HG02852 (cell line): ENCODE results near the gene ZFP1.
A peak's percentile ranks its signal among the peaks of the same experiment; 100 is the strongest.
"Not testable (repeated sequence)": the region's sequence is repeated elsewhere in the genome, so short reads cannot be mapped to it uniquely, and the experiment has no call there.

ENCODE experiments used
- ATAC-seq: cut with Tn5 transposase; IDR thresholded peaks from one replicate; pipeline ENCODE4 v1.9.1; 2021; ENCODE audit warnings: mild to moderate bottlenecking, moderate library complexity; ENCODE audit not compliant: unreplicated experiment

Gene ZFP1

GRCh38 chr16:75203096-75203495, 54.8 kb downstream of the ZFP1 start:
- no peak for ATAC-seq

GRCh38 chr16:75203667-75204409, 55.5 kb downstream of the ZFP1 start:
- no peak for ATAC-seq

GRCh38 chr16:75204410-75204758, 56.1 kb downstream of the ZFP1 start:
- no peak for ATAC-seq

DNA sequence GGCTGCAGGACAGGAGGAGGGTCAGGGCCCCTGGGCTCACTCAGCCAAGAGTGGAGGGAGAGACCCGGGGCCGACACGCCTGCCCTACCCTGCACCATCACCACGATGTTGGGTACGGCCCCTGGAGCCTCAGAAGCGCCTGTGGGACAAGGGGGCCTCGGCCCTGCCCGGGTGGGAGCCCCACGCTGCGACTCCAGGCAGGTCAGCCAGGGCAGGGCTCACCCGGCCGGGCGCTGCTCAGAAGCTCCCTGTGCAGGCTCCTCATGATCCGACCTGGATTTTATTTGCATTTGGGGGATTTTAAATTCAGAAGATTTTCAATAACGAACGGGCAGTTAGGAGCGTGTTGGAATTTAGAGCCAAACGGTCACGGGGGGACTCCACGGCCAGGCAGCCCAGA, 56.6 kb downstream of the ZFP1 start:
- ATAC-seq: not testable (repeated sequence)

DNA sequence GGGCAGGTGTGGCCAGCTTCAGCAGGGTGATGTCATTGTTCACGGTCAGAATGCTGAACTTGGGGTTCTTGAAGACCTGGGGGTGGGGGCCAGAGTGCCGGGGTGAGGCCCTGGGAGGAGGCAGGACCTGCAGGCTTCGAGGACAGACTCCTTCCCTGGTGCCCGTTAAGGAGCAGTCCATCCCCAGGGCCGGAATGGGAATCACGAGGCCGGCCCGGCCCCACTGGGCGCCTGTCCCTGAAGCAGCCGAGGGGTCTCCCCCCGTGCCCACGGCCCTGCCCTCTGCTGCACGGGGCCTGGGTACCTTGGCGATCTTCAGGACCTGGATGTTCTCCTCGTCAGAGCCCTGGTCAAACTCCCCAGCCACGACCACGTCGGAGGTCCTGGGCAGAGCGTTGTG, 57.1 kb downstream of the ZFP1 start:
- ATAC-seq: not testable (repeated sequence)

DNA sequence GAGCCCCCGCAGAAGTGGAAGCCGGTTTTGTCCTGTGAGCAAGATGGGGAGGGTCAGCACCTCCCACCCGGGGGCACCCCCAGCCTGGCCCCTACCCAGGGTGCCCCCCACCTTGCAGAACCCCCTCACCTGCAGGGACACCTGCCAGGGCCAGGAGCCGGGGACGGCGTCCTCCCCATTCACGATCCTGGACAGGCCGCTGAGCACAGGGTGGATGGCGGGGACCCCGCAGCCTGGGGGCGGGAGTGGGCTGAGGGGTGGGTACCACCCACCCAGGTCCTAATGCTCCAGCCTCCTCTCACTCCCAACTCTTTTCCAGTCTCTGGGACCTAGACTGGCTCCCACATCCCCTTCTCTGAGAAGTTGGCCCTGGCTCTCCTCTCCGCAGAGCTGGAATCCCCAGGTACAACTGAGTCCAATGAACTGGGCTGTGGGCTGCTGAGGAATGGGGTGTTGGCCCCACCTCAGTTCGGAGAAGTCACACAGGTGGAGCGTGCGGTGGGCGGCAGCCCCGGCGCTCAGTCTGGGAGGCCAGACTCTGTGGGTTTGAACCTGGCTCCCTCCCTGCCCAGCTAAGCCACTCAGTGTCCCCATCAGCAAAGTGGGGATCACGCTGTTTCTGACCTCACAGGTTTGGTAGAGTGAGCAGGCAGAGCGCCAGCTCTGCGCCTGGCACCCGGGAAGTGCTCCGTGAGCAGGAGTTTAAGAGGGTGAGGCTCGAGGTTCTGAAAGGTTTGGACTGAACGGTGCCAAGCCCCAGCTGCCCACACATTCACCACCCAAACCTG, 57.8 kb downstream of the ZFP1 start:
- not testable (repeated sequence) for ATAC-seq

DNA sequence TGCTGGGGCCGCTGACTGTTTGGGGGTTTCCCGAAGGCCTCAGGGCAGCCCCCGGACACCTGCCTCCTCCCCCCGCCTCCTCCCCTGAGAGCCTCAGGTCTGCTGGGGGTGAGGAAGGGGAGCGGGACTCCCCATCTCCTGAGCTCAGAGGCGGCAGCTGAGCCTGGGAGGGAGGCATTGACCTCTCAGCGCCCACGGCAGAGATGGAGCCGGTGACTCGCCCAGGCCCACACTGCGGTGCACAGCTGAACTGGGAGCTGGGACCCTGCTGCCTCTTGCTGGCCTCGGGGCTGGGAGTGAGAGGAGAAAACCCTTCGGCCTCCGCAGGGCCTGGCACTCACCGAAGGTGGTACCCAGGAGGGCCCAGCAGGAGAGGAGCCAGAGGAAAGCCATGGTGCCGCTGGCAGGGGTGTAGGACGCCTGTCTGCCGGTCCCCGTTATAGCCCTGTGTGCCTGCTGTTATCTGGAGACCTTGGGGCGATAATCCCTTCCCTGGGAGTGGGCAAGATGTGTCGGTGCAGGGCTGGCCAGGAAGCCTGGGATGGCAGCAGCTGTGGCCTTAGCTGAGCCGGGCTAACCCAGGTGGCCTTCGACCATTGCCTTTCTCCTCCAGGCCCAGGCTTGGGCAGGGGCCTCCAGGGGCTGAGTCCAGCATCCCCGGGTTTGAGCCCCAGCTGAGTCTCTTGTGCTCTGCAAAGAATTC, 58.6 kb downstream of the ZFP1 start, which contains the start of gene CTRB2:
Gene CTRB2 (minus strand): TSS at position 413 of the 703 bp plus-strand sequence. CDS start 20 bp downstream, at position 393.
- no peak for ATAC-seq

DNA sequence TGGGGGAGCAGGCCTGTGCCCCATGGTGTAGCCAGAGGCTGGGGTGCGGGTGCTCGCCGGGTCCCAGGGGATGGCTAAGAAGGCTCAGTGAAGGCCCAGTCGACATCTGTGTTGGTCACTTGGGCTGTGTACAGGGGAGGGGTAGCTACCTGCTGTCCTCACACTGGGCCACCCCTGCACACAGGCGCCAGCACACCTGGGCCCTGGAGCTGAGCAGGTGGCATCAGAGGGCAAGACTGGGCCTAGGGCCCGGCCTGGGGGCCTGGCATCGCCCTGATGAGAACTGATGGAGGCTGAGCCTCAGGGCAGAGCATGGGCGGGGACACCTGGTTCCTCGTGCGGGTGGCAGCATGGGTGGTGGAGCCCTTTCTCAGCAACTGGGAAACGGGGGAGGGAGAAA, 59.5 kb downstream of the ZFP1 start:
- no peak for ATAC-seq

- ATAC-seq: no peak
Observed at GRCh38 chr16:75208242-75208825, 60.0 kb downstream of the ZFP1 start.

DNA sequence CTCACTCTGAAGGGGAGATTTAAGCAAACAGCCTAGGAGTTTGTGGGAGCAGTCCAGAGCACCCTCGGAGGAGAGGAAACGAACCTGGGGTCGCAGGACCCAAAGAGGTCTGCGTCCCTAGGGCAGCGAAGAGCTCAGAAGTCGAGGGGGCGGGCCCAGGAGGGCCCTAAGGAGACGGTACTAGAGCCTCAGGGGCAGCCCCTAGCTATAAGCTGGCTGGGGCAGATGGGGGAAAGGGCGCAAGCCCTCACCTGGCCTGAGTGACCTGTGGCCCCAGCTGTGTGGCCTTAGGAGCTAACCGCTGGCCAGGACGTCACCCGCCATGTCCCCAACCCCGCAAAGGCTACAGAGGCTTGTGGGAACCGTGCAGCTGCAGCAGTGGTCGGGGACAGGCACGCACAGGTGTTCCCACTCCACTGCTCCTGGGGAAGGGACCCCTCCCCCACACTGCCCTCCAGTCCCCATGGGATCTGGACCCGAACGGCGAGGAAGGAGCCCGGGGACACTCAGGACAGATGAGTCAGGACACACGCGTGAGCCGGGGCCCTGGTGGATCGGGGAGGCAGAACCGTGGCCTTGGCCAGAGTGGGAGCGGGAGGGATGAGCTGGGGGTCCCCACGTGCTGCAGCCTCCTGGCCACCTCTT, 60.7 kb downstream of the ZFP1 start:
- ATAC-seq: no peak

DNA sequence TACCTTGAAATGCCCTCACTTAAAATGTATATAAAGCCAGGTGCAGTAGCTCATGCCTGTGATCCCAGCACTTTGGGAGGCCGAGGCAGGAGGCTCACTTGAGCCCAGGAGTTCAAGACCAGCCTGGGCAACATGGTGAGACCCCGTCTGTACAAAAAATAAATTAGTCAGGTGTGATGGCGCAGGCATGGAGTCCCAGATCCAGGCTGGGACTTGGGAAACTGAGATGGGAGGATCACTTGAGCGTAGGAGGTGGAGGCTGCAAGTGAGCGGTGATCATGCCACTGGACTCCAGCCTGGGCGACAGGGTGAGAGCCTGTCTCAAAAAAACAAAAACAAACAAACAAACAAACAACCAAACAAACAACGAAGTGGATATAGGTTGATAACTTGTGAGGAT, 61.2 kb downstream of the ZFP1 start:
- not testable (repeated sequence) for ATAC-seq

- ATAC-seq: no peak
Observed at GRCh38 chr16:75209944-75210343, 61.6 kb downstream of the ZFP1 start.

DNA sequence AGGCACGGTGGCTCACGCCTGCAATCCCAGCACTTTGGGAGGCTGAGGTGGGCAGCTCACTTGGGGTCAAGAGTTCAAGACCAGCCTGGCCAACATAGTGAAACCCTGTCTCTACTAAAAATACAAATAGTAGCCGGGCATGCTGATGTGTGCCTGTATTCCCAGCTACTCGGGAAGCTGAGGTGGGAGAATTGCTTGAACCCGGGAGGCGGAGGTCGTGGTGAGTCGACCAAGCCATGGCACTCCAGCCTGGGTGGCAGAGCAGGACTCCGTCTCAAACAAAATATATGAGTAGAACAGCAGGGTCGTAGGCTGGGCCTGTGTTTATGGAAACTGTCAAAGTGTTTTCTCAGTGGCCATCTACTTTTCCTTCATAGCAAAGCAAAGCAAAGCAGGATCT, 63.0 kb downstream of the ZFP1 start:
- not testable (repeated sequence) for ATAC-seq

- ATAC-seq: no peak
Observed at GRCh38 chr16:75216127-75216526, 67.8 kb downstream of the ZFP1 start.

DNA sequence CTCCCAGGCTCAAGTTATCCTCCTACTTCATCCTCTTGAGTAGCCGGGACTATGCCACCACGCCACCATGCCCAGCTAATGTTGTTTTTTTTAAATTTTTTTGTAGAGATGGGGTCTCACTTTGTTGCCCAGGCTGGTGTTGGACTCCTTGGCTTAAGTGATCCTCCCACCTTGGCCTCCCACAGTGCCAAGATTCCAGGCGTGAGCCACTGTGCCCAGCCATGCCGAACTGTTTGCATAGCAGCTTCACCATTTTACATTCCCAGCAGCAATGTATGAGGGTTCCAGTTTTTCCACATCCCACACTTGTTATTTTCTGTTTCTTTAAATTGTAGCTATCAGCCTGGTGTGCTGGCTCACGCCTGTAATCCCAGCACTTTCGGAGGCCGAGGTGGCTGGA, 68.3 kb downstream of the ZFP1 start:
- no peak for ATAC-seq

- ATAC-seq: no peak
Observed at GRCh38 chr16:75217389-75217851, 69.1 kb downstream of the ZFP1 start.

DNA sequence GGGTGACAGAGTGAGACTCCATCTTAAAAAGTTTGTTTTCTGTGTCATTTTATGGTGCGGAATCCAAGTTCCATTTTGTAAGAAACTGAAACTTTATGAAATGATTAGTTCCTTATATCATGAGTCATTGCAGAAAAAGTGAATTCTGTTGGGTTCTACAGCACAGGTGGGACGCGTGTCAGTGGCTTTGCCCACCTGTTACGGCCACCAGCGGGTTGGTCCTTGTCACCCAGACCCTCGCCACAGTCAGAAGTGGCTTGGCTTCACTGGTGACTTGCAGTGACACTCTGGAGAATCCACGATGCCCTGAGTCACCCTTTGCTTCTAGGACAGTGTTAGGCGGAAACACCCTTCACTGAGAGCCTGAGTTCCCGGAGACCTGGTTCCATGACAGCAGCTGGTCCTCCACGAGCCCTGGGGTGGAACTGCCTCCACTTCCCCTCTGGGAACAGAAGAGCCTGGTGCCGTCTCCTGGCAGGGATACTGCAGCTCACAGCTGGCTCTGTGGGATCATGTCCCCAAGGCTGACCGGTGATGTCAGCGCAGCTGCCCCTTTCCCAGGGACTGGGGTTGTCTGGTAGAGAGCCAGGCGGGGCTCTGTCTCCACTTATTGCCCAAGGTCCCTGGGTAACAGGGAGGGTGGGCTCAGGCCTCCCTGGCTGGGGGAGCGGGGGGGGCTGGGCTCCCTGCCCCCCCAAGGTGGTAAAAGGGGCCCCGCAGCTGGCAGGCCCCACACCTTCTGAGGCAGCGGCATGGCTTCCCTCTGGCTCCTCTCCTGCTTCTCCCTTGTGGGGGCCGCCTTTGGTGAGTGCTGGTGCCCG, 70.1 kb downstream of the ZFP1 start, which contains the start of gene CTRB1:
Gene CTRB1 (plus strand): TSS at position 733 of the 821 bp plus-strand sequence. CDS start 20 bp downstream, at position 753.
- ATAC-seq: peak; percentile 79

DNA sequence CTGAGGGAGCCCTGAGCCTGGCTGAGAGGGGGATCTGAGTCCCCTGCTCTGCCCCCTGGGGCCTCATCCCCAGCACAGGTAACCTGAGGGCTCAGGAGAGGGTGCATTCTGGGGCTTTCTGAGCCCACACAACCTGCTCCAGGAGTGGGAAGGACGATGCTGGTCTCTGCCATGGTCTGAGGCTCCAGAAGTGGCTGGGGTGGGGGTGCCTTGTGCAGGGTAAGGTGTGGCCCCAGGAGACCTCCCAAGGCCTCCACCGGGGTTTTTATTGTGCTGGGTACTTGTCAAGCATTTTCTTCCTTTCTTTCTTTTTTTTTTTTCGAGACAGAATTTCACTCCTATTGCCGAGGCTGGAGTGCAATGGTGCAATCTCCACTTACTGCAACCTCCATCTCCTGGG, 70.8 kb downstream of the ZFP1 start:
- ATAC-seq: no peak

GRCh38 chr16:75219838-75220237, 71.5 kb downstream of the ZFP1 start:
- no peak for ATAC-seq
